GM19438 (cell line): ENCODE data around the gene MATR3.
A peak's percentile ranks its signal among the peaks of the same experiment; 100 is the strongest.
"Not testable (repeated sequence)": the region's sequence is repeated elsewhere in the genome, so short reads cannot be mapped to it uniquely, and the experiment has no call there.

Source experiments
- ATAC-seq: cut with Tn5 transposase; IDR thresholded peaks from one replicate; pipeline ENCODE4 v1.9.1; 2021; ENCODE audit warnings: low read depth; ENCODE audit not compliant: unreplicated experiment

MATR3 gene

GRCh38 chr5:139293507-139294373 is at the start of gene MATR3:
TSS of gene MATR3 (plus strand) at chr5:139293740. CDS start at chr5:139307416, 13,676 bp downstream.
- ATAC-seq: peak; percentile 79

GRCh38 chr5:139245637-139246339 is 47.8 kb upstream of the MATR3 start:
- no peak for ATAC-seq

GRCh38 chr5:139246394-139246793 is 47.1 kb upstream of the MATR3 start:
- no peak for ATAC-seq

- no peak for ATAC-seq
Observed at GRCh38 chr5:139248826-139249453, 44.6 kb upstream of the MATR3 start.

GRCh38 chr5:139251281-139251687 is 42.3 kb upstream of the MATR3 start:
- no peak for ATAC-seq

GRCh38 chr5:139251695-139252288 is 41.7 kb upstream of the MATR3 start:
- no peak for ATAC-seq

GRCh38 chr5:139253115-139253514 is 40.4 kb upstream of the MATR3 start:
- no peak for ATAC-seq

GRCh38 chr5:139256820-139257219 is 36.7 kb upstream of the MATR3 start:
- no peak for ATAC-seq

- ATAC-seq: no peak
Observed at GRCh38 chr5:139262059-139262741, 31.3 kb upstream of the MATR3 start.

- ATAC-seq: no peak
Observed at GRCh38 chr5:139262742-139263445, 30.6 kb upstream of the MATR3 start.

- ATAC-seq: no peak
Observed at GRCh38 chr5:139263536-139263935, 30.0 kb upstream of the MATR3 start.

- no peak for ATAC-seq
Observed at GRCh38 chr5:139263946-139264345, 29.6 kb upstream of the MATR3 start.

GRCh38 chr5:139265001-139265400 is 28.5 kb upstream of the MATR3 start:
- no peak for ATAC-seq

GRCh38 chr5:139266236-139266635 is 27.3 kb upstream of the MATR3 start:
- no peak for ATAC-seq

GRCh38 chr5:139267481-139267880 is 26.1 kb upstream of the MATR3 start:
- ATAC-seq: no peak

GRCh38 chr5:139268364-139269202 is 25.0 kb upstream of the MATR3 start:
- ATAC-seq: no peak

- not testable (repeated sequence) for ATAC-seq
Observed at GRCh38 chr5:139270718-139271117, 22.8 kb upstream of the MATR3 start.

- ATAC-seq: no peak
Observed at GRCh38 chr5:139271201-139272027, 22.1 kb upstream of the MATR3 start.
